ENCODE data around the gene PXDN. TPM values are rescaled to one million over a fixed set of nuclear protein-coding genes. Genes with fewer than 3 reads are reported as not detected.

The PXDN gene
- total RNA-seq, 4 donors from 2014 or later, result 26.6 to 254 (median 59.8) TPM

- TF ChIP-seq POLR2A (IDR thresholded peaks at IDR 0.05) (no peak), CTCF (IDR thresholded peaks at IDR 0.05) (no peak)
- Histone ChIP-seq H3K4me1 (no peaks in the 10 kb centered on the region), H3K4me3 (no peak overlapping the region), H3K36me3 (no peaks in the 10 kb centered on the region), H3K9me3 (no peaks in the 10 kb centered on the region), H3K27ac (no peak overlapping the region), H3K27me3 (no peaks in the 10 kb centered on the region)
- no peak for DNase-seq
- intact Hi-C loops (cut with DNase I; ENCODE audit: low total_unique reads), result no loop called here
Observed at GRCh38 chr2:1644427-1644826, 99.9 kb downstream of the PXDN start.

- intact Hi-C loops (cut with DNase I; ENCODE audit: low total_unique reads), result no loop called here
- Histone ChIP-seq H3K27me3 (no peaks in the 10 kb centered on the region), H3K4me1 (no peaks in the 10 kb centered on the region), H3K4me3 (no peak overlapping the region), H3K36me3 (no peaks in the 10 kb centered on the region), H3K9me3 (no peaks in the 10 kb centered on the region), H3K27ac (no peak overlapping the region)
- DNase-seq, result no peak
- TF ChIP-seq CTCF (IDR thresholded peaks at IDR 0.05), result no peak
- no peak for TF ChIP-seq POLR2A (IDR thresholded peaks at IDR 0.05)
Observed at GRCh38 chr2:1642993-1643619, 101.2 kb downstream of the PXDN start.

- Histone ChIP-seq H3K4me3 (no peak overlapping the region), H3K4me1 (no peaks in the 10 kb centered on the region), H3K9me3 (no peaks in the 10 kb centered on the region), H3K27me3 (no peaks in the 10 kb centered on the region), H3K36me3 (no peaks in the 10 kb centered on the region), H3K27ac (no peak overlapping the region)
- intact Hi-C loops (cut with DNase I; ENCODE audit: low total_unique reads), result no loop called here
- TF ChIP-seq POLR2A (IDR thresholded peaks at IDR 0.05), result no peak
- TF ChIP-seq CTCF (IDR thresholded peaks at IDR 0.05), result no peak
- DNase-seq, result no peak
Observed at GRCh38 chr2:1642066-1642861, 102.1 kb downstream of the PXDN start.

- H3K36me3 ChIP-seq, result no peaks in the 10 kb centered on the region
- H3K9me3 ChIP-seq, result no peaks in the 10 kb centered on the region
- no peaks in the 10 kb centered on the region for H3K4me1 ChIP-seq
- no peaks in the 10 kb centered on the region for H3K27me3 ChIP-seq
- H3K27ac ChIP-seq, result no peak overlapping the region
- H3K4me3 ChIP-seq, result no peak overlapping the region
- no peak for TF ChIP-seq CTCF (IDR thresholded peaks at IDR 0.05)
- TF ChIP-seq POLR2A (IDR thresholded peaks at IDR 0.05), result no peak
- DNase-seq, result no peak
- intact Hi-C loops (cut with DNase I; ENCODE audit: low total_unique reads), result no loop called here
Observed at GRCh38 chr2:1641523-1641922, 102.8 kb downstream of the PXDN start.
